ENCODE data around the gene BPTF.

DNA sequence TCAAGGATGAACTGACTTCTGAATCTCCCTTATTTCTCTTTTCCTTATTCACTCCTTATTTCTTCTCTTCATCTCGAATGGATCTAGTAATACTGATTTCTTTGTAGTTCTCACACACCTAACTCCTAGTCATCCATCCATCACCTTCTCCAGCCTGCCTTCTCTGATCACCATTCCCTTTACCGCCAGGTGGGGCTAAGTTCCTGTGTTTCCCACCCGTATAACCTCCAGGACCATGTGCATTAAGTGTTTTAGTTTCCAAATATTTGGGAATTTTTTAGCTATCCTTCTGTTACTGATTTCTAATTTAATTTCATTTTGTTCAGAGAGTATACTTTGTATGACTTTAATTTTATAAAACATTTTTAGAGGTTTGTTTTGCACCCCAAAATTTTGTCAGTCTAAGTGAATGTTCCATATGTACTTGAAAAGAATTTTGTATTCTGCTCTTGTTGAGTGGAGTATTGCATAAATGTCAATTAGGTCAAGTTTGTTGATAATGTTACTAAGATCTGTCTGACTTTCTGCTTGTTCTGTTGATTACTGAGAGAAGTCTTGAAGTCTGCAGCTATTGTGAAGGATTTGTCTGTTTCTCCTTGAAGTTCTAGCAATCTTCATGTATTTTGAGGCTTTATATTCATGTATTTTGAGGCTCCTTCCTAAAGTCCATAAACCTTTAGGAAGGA, 8.8 kb downstream of the BPTF start:
- no peak for TF ChIP-seq EP300 (IDR thresholded peaks at IDR 0.05)
- TF ChIP-seq RAD21 (conservative IDR thresholded peaks at IDR 0.05 in 1 of 2, IDR thresholded peaks at IDR 0.05 in 1 of 2) = 0 out of 5 replicates have a peak, but pooled peaks of 1 of the 2 experiments have one; percentile 11
- no peak for TF ChIP-seq NFE2L2 (conservative IDR thresholded peaks at IDR 0.05; ENCODE audit: low read length)
- no peak for TF ChIP-seq JUN (IDR thresholded peaks at IDR 0.05)
- TF ChIP-seq, protein P1, sequence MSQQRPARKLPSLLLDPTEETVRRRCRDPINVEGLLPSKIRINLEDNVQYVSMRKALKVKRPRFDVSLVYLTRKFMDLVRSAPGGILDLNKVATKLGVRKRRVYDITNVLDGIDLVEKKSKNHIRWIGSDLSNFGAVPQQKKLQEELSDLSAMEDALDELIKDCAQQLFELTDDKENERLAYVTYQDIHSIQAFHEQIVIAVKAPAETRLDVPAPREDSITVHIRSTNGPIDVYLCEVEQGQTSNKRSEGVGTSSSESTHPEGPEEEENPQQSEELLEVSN (IDR thresholded peaks at IDR 0.05; ENCODE audit: borderline replicate concordance, low read depth) = no peak
- TF ChIP-seq JUNB (IDR thresholded peaks at IDR 0.05) = no peak
- TF ChIP-seq SMC3 (IDR thresholded peaks at IDR 0.05) = no peak
- no peak for TF ChIP-seq POLR2AphosphoS2 (conservative IDR thresholded peaks at IDR 0.05; ENCODE audit: low read length)

Data from A549 (cell line).